GM21619 (cell line): Measurements from ENCODE around the gene UGT1A7.

ENCODE experiments used
- ATAC-seq: cut with Tn5 transposase; IDR thresholded peaks from one replicate; pipeline ENCODE4 v1.9.1; 2021; ENCODE audit not compliant: unreplicated experiment

UGT1A7 gene

DNA sequence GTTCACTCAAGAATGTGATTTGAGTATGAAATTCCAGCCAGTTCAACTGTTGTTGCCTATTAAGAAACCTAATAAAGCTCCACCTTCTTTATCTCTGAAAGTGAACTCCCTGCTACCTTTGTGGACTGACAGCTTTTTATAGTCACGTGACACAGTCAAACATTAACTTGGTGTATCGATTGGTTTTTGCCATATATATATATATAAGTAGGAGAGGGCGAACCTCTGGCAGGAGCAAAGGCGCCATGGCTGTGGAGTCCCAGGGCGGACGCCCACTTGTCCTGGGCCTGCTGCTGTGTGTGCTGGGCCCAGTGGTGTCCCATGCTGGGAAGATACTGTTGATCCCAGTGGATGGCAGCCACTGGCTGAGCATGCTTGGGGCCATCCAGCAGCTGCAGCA, 78.3 kb downstream of the UGT1A7 start, which contains the start of gene UGT1A1:
Gene UGT1A1 (plus strand): TSS at position 228 of the 400 bp plus-strand sequence. CDS start 18 bp downstream, at position 246.
- no peak for ATAC-seq

DNA sequence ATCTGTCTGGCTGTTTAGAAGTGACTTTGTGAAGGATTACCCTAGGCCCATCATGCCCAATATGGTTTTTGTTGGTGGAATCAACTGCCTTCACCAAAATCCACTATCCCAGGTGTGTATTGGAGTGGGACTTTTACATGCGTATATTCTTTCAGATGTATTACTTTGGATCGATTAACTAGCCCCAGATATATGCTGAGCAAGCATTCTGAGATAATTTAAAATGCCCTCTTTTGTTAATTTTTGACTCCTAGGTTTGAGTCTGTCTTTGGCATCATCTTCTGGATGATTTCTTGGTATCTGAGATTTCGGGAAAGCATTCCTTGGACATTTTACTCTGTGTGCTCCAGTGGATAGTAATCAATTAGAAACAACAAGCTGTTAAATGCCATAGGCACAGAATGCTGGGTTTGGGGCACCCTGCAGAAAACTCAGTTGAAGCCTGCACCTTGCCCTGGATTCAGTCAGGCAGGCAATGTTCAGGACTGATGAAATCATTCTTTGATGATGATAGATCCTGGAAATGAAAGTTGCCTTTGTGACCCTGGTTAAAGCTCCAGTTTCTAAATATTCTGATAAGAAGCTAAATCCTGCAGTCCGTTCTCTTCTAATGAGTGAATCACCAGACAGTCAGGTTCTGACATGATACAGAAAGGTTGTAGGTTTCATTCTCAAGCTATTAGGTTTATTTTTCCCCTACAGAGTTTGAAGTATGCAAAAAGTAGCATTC, 79.5 kb downstream of the UGT1A7 start:
- ATAC-seq: no peak

GRCh38 chr2:233764264-233764663, 82.6 kb downstream of the UGT1A7 start:
- ATAC-seq: no peak

GRCh38 chr2:233764761-233765160, 83.1 kb downstream of the UGT1A7 start:
- no peak for ATAC-seq

- ATAC-seq: no peak
Measured at GRCh38 chr2:233766416-233766815, 84.7 kb downstream of the UGT1A7 start.

- no peak for ATAC-seq
Measured at GRCh38 chr2:233768076-233768475, 86.4 kb downstream of the UGT1A7 start.

DNA sequence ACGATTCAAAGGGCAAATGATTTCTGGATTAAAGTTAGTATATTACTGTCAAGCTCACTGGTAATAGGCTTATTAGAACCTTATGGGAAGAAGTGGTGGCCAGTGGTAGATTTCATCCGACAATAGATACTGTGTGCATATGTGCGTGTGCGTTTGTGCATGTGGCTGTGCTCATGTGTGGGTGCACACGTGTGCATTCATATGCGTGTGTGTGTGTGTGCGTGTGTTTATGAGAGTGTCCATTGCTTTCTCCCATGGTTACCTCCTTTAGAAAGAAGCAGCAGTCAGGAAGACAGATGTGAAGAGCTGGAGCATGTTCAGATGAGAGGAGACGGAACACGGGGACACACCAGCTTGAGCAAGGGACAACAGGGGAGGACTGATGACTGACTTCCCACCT, 87.6 kb downstream of the UGT1A7 start:
- ATAC-seq: no peak

DNA sequence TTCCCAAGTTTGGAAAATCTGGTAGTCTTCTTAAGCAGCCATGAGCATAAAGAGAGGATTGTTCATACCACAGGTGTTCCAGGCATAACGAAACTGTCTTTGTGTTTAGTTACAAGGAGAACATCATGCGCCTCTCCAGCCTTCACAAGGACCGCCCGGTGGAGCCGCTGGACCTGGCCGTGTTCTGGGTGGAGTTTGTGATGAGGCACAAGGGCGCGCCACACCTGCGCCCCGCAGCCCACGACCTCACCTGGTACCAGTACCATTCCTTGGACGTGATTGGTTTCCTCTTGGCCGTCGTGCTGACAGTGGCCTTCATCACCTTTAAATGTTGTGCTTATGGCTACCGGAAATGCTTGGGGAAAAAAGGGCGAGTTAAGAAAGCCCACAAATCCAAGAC, 90.5 kb downstream of the UGT1A7 start:
- no peak for ATAC-seq

DNA sequence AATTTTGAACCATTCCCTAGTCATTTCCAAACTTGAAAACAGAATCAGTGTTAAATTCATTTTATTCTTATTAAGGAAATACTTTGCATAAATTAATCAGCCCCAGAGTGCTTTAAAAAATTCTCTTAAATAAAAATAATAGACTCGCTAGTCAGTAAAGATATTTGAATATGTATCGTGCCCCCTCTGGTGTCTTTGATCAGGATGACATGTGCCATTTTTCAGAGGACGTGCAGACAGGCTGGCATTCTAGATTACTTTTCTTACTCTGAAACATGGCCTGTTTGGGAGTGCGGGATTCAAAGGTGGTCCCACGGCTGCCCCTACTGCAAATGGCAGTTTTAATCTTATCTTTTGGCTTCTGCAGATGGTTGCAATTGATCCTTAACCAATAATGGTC, 90.9 kb downstream of the UGT1A7 start:
- ATAC-seq: no peak

DNA sequence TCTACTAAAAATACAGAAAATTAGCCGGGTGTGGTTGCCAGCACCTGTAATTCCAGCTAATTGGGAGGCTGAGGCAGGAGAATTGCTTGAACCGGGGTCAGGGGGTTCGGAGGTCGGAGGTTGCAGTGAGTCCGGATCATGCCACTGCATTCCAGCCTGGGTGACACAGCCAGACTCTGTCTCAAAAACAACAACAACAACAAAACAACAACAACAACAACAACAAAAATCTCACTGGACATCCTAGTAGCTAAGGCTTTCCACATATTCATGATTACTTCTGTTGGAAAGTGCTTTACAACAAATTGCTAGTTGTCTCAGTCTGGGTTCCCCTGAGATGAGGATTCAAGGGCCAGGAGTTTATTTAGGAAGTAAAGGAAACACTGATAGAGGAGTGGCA, 92.2 kb downstream of the UGT1A7 start:
- ATAC-seq: no peak

DNA sequence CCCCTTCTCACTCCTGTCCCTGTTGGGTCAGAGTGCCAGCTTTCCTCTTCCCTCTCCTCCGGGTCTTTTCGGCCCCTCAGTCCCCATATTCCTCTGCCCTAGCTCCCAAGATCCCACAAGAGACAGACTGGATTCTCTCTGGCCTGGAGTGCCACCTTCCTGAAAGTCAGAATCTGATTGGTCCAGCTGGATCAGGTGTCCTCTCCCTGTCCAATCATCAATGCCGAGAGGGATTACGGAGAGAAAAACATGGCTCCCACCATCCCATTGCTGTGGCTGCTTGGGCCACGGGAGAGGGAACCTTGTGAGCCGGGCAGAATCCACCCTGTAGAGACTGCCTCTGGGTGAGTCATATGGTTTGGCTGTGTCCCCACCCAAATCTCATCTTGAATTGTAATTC, 93.7 kb downstream of the UGT1A7 start:
- ATAC-seq: no peak

DNA sequence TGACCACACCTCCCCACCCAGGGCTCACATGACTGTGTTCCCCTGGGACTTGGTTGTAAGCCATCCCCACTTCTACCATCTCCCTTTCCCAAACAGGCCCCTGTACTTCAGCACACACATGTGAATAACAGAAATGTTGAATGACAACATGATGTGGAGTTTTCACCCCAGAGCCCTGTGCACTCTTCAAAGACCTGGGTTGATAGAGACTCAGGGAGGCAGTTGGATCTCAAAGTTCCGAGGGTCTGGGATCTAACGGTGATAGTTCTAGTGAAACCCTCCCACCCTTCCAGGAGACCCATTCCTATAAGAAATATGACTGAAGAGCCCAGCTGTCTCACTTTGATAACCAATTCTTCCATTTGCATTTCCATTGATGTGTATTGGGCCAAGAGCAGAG, 96.3 kb downstream of the UGT1A7 start, which contains the start of gene MROH2A:
Gene MROH2A (plus strand): TSS at position 301 of the 400 bp plus-strand sequence. CDS start 1,029 bp downstream, outside the sequence.
- no peak for ATAC-seq

DNA sequence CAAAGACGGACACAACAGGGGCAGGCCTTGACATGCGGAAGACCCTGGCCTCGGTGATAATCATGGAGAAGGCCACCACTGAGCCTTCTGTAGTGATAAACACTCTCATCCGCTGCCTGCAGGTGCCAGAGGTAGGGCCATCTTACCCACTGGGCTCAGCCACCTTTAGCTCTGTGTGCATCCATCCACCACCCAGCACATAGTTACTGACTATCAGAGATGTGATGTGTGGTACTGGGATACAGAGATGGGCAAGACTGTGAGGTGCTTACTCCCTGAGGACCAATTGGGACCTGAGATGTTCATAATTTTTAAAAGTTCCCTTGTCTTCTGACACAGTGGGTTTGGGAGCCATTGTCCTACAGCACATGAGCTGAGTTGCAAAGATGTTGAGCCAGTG, 98.0 kb downstream of the UGT1A7 start:
- ATAC-seq: no peak

DNA sequence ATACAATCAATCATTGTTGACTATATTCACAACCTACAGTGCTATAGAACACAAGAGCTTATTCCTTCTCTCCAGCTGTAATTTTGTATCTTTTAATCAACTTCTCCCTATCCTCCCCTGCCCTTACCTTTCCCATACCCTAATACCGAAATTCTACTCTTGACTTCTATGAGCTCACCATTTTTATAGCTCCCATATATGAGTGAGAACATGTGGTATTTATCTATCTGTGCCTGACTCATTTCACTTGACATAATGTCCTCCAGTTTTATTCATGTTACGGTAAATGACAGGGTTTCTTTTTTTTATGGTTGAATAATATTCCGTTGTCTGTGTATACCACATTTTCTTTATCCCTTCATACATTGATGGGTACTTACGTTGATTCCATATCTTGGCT, 99.1 kb downstream of the UGT1A7 start:
- ATAC-seq: no peak

DNA sequence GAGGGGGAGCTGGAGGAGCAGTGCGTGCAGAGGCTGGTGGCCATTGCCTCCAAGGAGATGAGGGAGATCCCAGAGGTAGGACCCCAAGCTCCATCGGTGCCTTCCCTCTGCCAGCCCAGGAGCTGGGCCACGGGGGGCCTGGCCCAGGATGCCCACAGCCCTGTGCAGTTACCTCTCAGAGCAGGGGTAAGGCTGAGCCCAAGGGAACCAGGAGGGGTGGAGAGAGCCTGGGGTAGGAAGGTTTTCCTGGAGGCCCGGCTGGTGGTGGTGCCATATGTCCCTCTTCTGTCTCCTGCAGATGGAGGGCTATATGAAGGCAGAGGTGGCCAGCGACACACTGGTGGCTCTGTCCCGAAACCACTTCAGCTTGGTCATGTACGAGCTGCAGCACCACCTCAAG, 107.9 kb downstream of the UGT1A7 start:
- ATAC-seq: no peak

- ATAC-seq: no peak
Measured at GRCh38 chr2:233791151-233791882, 109.6 kb downstream of the UGT1A7 start.

DNA sequence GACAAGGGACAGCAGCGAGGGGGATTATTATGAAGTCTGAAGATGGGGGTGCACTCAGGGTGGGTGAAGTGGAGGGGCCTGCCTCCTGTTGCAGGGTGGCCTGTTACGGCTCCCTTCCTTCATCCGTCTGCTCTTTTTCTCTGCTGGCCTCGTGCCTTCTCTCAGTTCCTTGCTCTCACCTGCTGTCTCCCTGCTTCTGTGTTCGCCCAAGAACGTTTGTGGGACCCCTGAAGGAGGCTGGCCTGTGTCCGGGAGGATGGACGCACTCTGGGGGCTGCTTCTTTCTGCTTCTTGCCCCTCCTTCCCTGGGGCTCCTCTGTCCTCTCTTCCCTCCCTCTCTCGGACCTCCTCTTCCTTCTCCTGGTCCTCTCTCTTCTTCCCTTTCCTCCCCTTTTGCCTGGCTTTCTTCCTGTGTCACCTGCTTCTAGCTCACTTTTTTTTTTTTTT, 110.2 kb downstream of the UGT1A7 start:
- no peak for ATAC-seq

GRCh38 chr2:233792720-233793119, 111.0 kb downstream of the UGT1A7 start:
- ATAC-seq: no peak

DNA sequence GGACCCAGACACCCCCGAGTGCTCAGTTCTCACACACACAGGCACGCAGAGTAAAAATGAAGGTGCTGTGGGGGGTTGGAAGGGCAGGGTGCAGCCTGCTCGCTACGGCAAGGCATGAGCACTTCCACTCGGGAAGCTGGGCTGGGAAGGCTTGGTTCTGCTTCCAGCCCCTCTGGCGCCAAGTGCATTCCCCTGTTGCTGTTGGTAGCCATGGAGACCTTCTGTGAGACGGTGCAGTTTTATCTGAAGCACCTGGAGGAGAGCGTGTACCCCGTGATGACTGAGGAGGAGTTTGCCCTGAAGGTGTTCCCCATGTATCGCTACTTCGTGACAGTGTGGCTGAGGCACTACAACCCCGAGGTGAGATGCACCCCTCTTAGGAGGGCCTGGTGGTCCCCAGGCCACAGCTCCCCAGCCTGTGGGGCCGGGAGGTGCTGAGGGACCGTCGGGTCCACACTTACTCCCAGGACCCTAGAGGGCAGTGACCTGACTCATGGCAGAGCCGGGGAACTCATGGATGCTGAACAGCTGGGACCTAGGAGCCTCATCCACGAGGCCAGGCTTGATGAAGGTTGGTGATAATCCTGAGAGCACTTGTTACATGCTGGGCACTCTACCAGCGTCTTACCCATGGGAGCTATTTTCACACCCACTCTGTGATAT, 111.9 kb downstream of the UGT1A7 start:
- no peak for ATAC-seq

GRCh38 chr2:233794128-233794658, 112.5 kb downstream of the UGT1A7 start:
- ATAC-seq: no peak

GRCh38 chr2:233795735-233796171, 114.1 kb downstream of the UGT1A7 start:
- no peak for ATAC-seq
